ENCODE measurements around the gene CTRL. TPM values are rescaled to one million over a fixed set of nuclear protein-coding genes. Genes with fewer than 3 reads are reported as not detected.
"Not testable (repeated sequence)": the region's sequence is repeated elsewhere in the genome, so short reads cannot be mapped to it uniquely, and the experiment has no call there.

Gene CTRL
- total RNA-seq = 1 to 10 TPM; 2.9 to 3.1 TPM

GRCh38 chr16:67931712-67932461 is at the start of gene CTRL:
TSS of gene CTRL (minus strand) at chr16:67931862. CDS start at chr16:67931852, 10 bp downstream.
- POLR2A ChIA-PET = interaction anchor here (1.4 kb wide), 1 partner anchor 50 kb away, joined by 5 read pairs; no protein-coding TSS in a partner anchor
- DNase-seq = no peak

GRCh38 chr16:67979955-67980678 is 48.5 kb upstream of the CTRL start, which contains the start of gene DPEP3:
TSS of gene DPEP3 (minus strand) at chr16:67980499. CDS start at chr16:67980380, 119 bp downstream.
- no peaks in the 10 kb centered on the region for H3K36me3 Mint-ChIP-seq
- H3K27me3 Mint-ChIP-seq = no peaks in the 10 kb centered on the region
- no peak for DNase-seq
- intact Hi-C loops (cut with micrococcal nuclease) = loop anchor here (5.0 kb wide), 1 partner anchor 43 kb away; the partner anchor contains the start of gene PSMB10
- no peak within 1 kb of the TSS for H3K27ac Mint-ChIP-seq
- H3K4me3 Mint-ChIP-seq = no peak within 1 kb of the TSS
- CTCF ChIA-PET = interaction anchor here (1.1 to 1.6 kb wide), 2 partner anchors 11 to 96 kb away, joined by 3 to 5 read pairs; no protein-coding TSS in a partner anchor
- POLR2A ChIA-PET = no interaction called here
- H3K4me1 Mint-ChIP-seq (ENCODE audit: low read depth) = peaks cover 22% of the 10 kb centered on the region
- no peaks in the 10 kb centered on the region for H3K9me3 Mint-ChIP-seq

More at GRCh38 chr16:67931712-67932461, at the start of gene CTRL:
- Mint-ChIP-seq H3K27ac (peak within 1 kb of the TSS; percentile 38), H3K27me3 (no peaks in the 10 kb centered on the region), H3K4me3 (no peak within 1 kb of the TSS), H3K36me3 (peaks cover 41% of the 10 kb centered on the region), H3K9me3 (no peaks in the 10 kb centered on the region), H3K4me1 (ENCODE audit: low read depth) (peaks cover 20% of the 10 kb centered on the region)
- intact Hi-C loops (cut with micrococcal nuclease) = no loop called here
- CTCF ChIA-PET = interaction anchor here (3.3 to 5.1 kb wide), 2 partner anchors 49 to 116 kb away, joined by 19 to 32 read pairs; partner anchors contain the start of gene NRN1L

GRCh38 chr16:67977469-67978227 is 46.0 kb upstream of the CTRL start:
- ChIA-PET CTCF (interaction anchor here (0.6 kb wide), 1 partner anchor 86 kb away, joined by 3 read pairs; no protein-coding TSS in a partner anchor), POLR2A (no interaction called here)
- Mint-ChIP-seq H3K9me3 (no peaks in the 10 kb centered on the region), H3K4me1 (ENCODE audit: low read depth) (peaks cover 3% of the 10 kb centered on the region), H3K27ac (no peak overlapping the region), H3K27me3 (no peaks in the 10 kb centered on the region), H3K36me3 (no peaks in the 10 kb centered on the region), H3K4me3 (no peak overlapping the region)
- intact Hi-C loops (cut with micrococcal nuclease) = no loop called here
- no peak for DNase-seq

GRCh38 chr16:67977005-67977404 is 45.3 kb upstream of the CTRL start:
- Mint-ChIP-seq H3K27me3 (no peaks in the 10 kb centered on the region), H3K9me3 (no peaks in the 10 kb centered on the region), H3K27ac (no peak overlapping the region), H3K4me3 (no peak overlapping the region), H3K4me1 (ENCODE audit: low read depth) (no peaks in the 10 kb centered on the region), H3K36me3 (no peaks in the 10 kb centered on the region)
- intact Hi-C loops (cut with micrococcal nuclease) = no loop called here
- CTCF ChIA-PET = no interaction called here
- DNase-seq = no peak
- POLR2A ChIA-PET = no interaction called here

- POLR2A ChIA-PET = no interaction called here
- no peaks in the 10 kb centered on the region for H3K9me3 Mint-ChIP-seq
- H3K36me3 Mint-ChIP-seq = no peaks in the 10 kb centered on the region
- H3K4me1 Mint-ChIP-seq (ENCODE audit: low read depth) = no peaks in the 10 kb centered on the region
- H3K27me3 Mint-ChIP-seq = no peaks in the 10 kb centered on the region
- DNase-seq = no peak
- intact Hi-C loops (cut with micrococcal nuclease) = no loop called here
- no peak overlapping the region for H3K27ac Mint-ChIP-seq
- no peak overlapping the region for H3K4me3 Mint-ChIP-seq
- CTCF ChIA-PET = interaction anchor here (1.2 kb wide), 1 partner anchor 92 kb away, joined by 5 read pairs; no protein-coding TSS in a partner anchor
Measured at GRCh38 chr16:67976205-67976604, 44.5 kb upstream of the CTRL start.

- H3K36me3 Mint-ChIP-seq = no peaks in the 10 kb centered on the region
- ChIA-PET POLR2A (no interaction called here), CTCF (interaction anchor here (1.1 to 1.2 kb wide), 2 partner anchors 65 to 92 kb away, joined by 3 to 5 read pairs; no protein-coding TSS in a partner anchor)
- H3K4me1 Mint-ChIP-seq (ENCODE audit: low read depth) = no peaks in the 10 kb centered on the region
- no peaks in the 10 kb centered on the region for H3K9me3 Mint-ChIP-seq
- intact Hi-C loops (cut with micrococcal nuclease) = no loop called here
- no peaks in the 10 kb centered on the region for H3K27me3 Mint-ChIP-seq
- no peak overlapping the region for H3K27ac Mint-ChIP-seq
- DNase-seq = no peak
- H3K4me3 Mint-ChIP-seq = no peak overlapping the region
Measured at GRCh38 chr16:67975321-67976105, 43.9 kb upstream of the CTRL start.

- peaks cover 11% of the 10 kb centered on the region for H3K4me1 Mint-ChIP-seq (ENCODE audit: low read depth)
- H3K9me3 Mint-ChIP-seq; DNase-seq; POLR2A ChIA-PET; H3K4me3 Mint-ChIP-seq; H3K36me3 Mint-ChIP-seq; H3K27me3 Mint-ChIP-seq; intact Hi-C loops (cut with micrococcal nuclease); H3K27ac Mint-ChIP-seq: not testable (repeated sequence)
- CTCF ChIA-PET = interaction anchor here (1.2 kb wide), 1 partner anchor 68 kb away, joined by 4 read pairs; no protein-coding TSS in a partner anchor
Measured at GRCh38 chr16:67972285-67972684, 40.6 kb upstream of the CTRL start.

- CTCF ChIA-PET = no interaction called here
- intact Hi-C loops (cut with micrococcal nuclease) = no loop called here
- H3K27ac Mint-ChIP-seq = no peak overlapping the region
- H3K4me1 Mint-ChIP-seq (ENCODE audit: low read depth) = peaks cover 18% of the 10 kb centered on the region
- no peak for DNase-seq
- POLR2A ChIA-PET = no interaction called here
- H3K36me3 Mint-ChIP-seq = no peaks in the 10 kb centered on the region
- H3K4me3 Mint-ChIP-seq = no peak overlapping the region
- no peaks in the 10 kb centered on the region for H3K27me3 Mint-ChIP-seq
- no peaks in the 10 kb centered on the region for H3K9me3 Mint-ChIP-seq
Measured at GRCh38 chr16:67971111-67971510, 39.4 kb upstream of the CTRL start.

- Mint-ChIP-seq H3K27me3 (no peaks in the 10 kb centered on the region), H3K4me3 (peak overlapping the region; percentile 99), H3K27ac (peak overlapping the region; percentile 71), H3K36me3 (no peaks in the 10 kb centered on the region), H3K9me3 (no peaks in the 10 kb centered on the region), H3K4me1 (ENCODE audit: low read depth) (peaks cover 18% of the 10 kb centered on the region)
- no peak for DNase-seq
- intact Hi-C loops (cut with micrococcal nuclease) = loop anchor here (2.0 kb wide), 2 partner anchors 29 to 71 kb away; partner anchors contain the start of gene DPEP2
- ChIA-PET POLR2A (interaction anchor here (0.8 to 1.7 kb wide), 2 partner anchors 33 to 37 kb away, joined by 3 to 6 read pairs; partner anchors contain the start of gene PSMB10), CTCF (no interaction called here)
Measured at GRCh38 chr16:67969254-67970039, 37.8 kb upstream of the CTRL start.

GRCh38 chr16:67968400-67969253 is 37.0 kb upstream of the CTRL start, which contains the start of gene SLC12A4:
TSS of gene SLC12A4 (minus strand) at chr16:67968637. CDS start at chr16:67968553, 84 bp downstream.
- ChIA-PET CTCF (interaction anchor here (0.7 kb wide), 1 partner anchor 422 kb away, joined by 3 read pairs; no protein-coding TSS in a partner anchor), POLR2A (interaction anchor here (0.8 to 1.7 kb wide), 2 partner anchors 32 to 101 kb away, joined by 3 to 6 read pairs; partner anchors contain the start of gene PSMB10)
- H3K4me3 Mint-ChIP-seq = peak within 1 kb of the TSS; percentile 99
- H3K9me3 Mint-ChIP-seq = no peaks in the 10 kb centered on the region
- DNase-seq = peak; percentile 94
- H3K27me3 Mint-ChIP-seq = no peaks in the 10 kb centered on the region
- H3K4me1 Mint-ChIP-seq (ENCODE audit: low read depth) = peaks cover 18% of the 10 kb centered on the region
- H3K36me3 Mint-ChIP-seq = no peaks in the 10 kb centered on the region
- intact Hi-C loops (cut with micrococcal nuclease) = loop anchor here (1.0 to 2.0 kb wide), 3 partner anchors 30 to 72 kb away; partner anchors contain the start of genes DPEP2 and PSMB10
- peak within 1 kb of the TSS; percentile 78 for H3K27ac Mint-ChIP-seq
